A673 (cell line): ENCODE data around the gene RRAGB. TPM values are rescaled to one million over a fixed set of nuclear protein-coding genes. Genes with fewer than 3 reads are reported as not detected.

Experiments used
- BruUV-seq: library from RNA; stranded (reverse); fragments of 400-500 nt; replicated peaks from 2 replicates; lab custom pipeline; 2021; lab: Mats Ljungman, UMichigan
- CTCF ChIA-PET: fragments of 300-600 bp; sonication (Branson Sonifier 250); formaldehyde crosslinking; loops from one replicate; lab custom pipeline; 2022; ENCODE audit warnings: antibody characterized with exemption; lab: Charles Lee
- POLR2A ChIA-PET: fragments of 300-600 bp; sonication (Branson Sonifier 250); formaldehyde crosslinking; loops from one replicate; lab custom pipeline; 2022; ENCODE audit warnings: antibody characterized with exemption; ENCODE audit not compliant: low non-redundant PET; lab: Charles Lee
- DNase-seq: peaks from one replicate; pipeline ENCODE4 v3.0.0-alpha.2; 2015; ENCODE audit warnings: low spot score
- H3K27ac ChIP-seq: fragments of 200-600 bp; sonication (generic); 2 replicates; pipeline ENCODE4 v1.5.1; 2016; ENCODE audit warnings: mixed run types, low read depth, mild to moderate bottlenecking, mixed read lengths, antibody characterized with exemption, low read length; ENCODE audit not compliant: poor library complexity, severe bottlenecking
- H3K27me3 ChIP-seq: fragments of 200-600 bp; sonication (generic); replicated peaks from 2 replicates; pipeline ENCODE4 v1.6.1; 2017; ENCODE audit warnings: mixed run types, low read depth, mild to moderate bottlenecking, mixed read lengths, antibody characterized with exemption, low read length; ENCODE audit not compliant: insufficient read depth, poor library complexity
- H3K36me3 ChIP-seq: fragments of 200-600 bp; sonication (generic); 2 replicates; pipeline ENCODE4 v1.6.1; 2016; ENCODE audit warnings: mixed run types, mild to moderate bottlenecking, mixed read lengths, antibody characterized with exemption, low read length; ENCODE audit not compliant: insufficient read depth, poor library complexity, severe bottlenecking
- H3K4me1 ChIP-seq: fragments of 200-600 bp; sonication (generic); 2 replicates; pipeline ENCODE4 v1.6.1; 2017; ENCODE audit warnings: mixed run types, mild to moderate bottlenecking, mixed read lengths, antibody characterized with exemption, low read length; ENCODE audit not compliant: insufficient read depth, poor library complexity, severe bottlenecking
- H3K4me3 ChIP-seq: fragments of 200-600 bp; sonication (generic); 2 replicates; pipeline ENCODE4 v1.5.1; 2016; ENCODE audit warnings: low read depth, mixed run types, mild to moderate bottlenecking, mixed read lengths, low read length; ENCODE audit not compliant: poor library complexity, severe bottlenecking
- H3K9me3 ChIP-seq: fragments of 200-600 bp; sonication (generic); 2 replicates; pipeline ENCODE4 v1.6.1; 2016; ENCODE audit warnings: mixed run types, low read depth, mild to moderate bottlenecking, mixed read lengths, antibody characterized with exemption, low read length; ENCODE audit not compliant: poor library complexity, severe bottlenecking
- EZH2 ChIP-seq: fragments of 200-600 bp; sonication (generic); IDR thresholded peaks from 2 replicates; pipeline ENCODE4 v1.6.1; 2017; ENCODE audit warnings: borderline replicate concordance, low read depth, mild to moderate bottlenecking, mixed read lengths, antibody characterized with exemption, low read length; ENCODE audit not compliant: poor library complexity, severe bottlenecking
- intact Hi-C: fragments of 100-400 bp; cut with micrococcal nuclease; formaldehyde crosslinking; loops from one replicate; pipeline ENCODE4 v1.10.0; 2022; ENCODE audit not compliant: unreplicated experiment
- total RNA-seq: library from RNA; stranded (reverse); gene quantifications from 2 replicates; pipeline ENCODE4 v1.2.3, GENCODE V29; 2021
- TF ChIP-seq, protein P1 (sequence below): fragments of 300-800, 200-600 bp; sonication (generic); conservative IDR thresholded peaks from 2 replicates; pipeline ENCODE4 v1.5.1; 2017; ENCODE audit warnings: low read depth, mild to moderate bottlenecking, antibody characterized with exemption, low read length, moderate library complexity, mixed read lengths

The RRAGB gene
- total RNA-seq, 1 experiment from 2014 or later, result 15.7 TPM

DNA sequence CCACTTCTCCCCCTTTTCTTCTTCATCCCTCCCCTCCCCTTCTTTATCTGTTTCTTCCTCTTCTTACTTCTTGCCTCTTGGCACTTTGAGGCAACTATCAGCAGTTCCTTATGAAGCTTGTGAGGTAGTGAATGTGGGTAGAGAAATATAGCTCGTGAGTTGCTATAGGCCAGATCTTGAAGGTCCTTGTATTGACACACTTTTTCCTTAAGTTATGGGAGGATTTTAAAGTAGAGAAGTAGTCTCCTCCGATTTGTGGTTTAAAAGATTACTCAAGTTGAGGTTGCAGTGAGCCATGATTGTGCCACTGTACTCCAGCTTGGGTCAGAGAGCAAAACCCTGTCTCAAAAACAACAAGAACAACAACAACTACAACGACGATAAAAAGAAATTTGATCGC, 3.4 kb upstream of the RRAGB start:
- TF ChIP-seq, protein P1, sequence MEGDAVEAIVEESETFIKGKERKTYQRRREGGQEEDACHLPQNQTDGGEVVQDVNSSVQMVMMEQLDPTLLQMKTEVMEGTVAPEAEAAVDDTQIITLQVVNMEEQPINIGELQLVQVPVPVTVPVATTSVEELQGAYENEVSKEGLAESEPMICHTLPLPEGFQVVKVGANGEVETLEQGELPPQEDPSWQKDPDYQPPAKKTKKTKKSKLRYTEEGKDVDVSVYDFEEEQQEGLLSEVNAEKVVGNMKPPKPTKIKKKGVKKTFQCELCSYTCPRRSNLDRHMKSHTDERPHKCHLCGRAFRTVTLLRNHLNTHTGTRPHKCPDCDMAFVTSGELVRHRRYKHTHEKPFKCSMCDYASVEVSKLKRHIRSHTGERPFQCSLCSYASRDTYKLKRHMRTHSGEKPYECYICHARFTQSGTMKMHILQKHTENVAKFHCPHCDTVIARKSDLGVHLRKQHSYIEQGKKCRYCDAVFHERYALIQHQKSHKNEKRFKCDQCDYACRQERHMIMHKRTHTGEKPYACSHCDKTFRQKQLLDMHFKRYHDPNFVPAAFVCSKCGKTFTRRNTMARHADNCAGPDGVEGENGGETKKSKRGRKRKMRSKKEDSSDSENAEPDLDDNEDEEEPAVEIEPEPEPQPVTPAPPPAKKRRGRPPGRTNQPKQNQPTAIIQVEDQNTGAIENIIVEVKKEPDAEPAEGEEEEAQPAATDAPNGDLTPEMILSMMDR, result no peak
- TF ChIP-seq EZH2, result no peak
- Histone ChIP-seq H3K9me3 (peaks cover 10% of the 10 kb centered on the region), H3K4me3 (no peak overlapping the region), H3K27ac (no peak overlapping the region), H3K27me3 (no peaks in the 10 kb centered on the region), H3K36me3 (no peaks in the 10 kb centered on the region), H3K4me1 (peaks cover 5% of the 10 kb centered on the region)
- BruUV-seq, result no TSS peak
- CTCF ChIA-PET, result no interaction called here
- POLR2A ChIA-PET, result no interaction called here
- intact Hi-C loops, result no loop called here
- DNase-seq, result no peak

DNA sequence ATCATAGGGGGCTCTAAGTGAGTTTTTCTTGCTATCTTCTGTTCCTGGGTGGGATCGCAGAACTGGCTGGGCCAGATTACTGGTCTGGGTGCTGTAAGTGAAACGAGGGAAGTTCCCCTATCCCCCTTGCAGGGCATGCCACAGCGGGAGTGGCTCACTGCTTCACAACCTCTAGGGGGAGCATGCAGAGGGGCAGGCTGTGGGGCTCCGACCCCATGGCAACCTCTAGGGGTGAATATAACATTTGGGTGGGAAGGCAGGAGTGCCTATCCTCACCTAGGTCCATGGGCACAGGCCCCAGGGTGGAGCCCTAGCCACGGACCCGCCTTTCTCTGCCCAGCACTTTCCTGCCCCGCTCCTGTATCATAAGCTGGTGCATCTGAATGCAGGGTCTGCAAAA, 1.7 kb upstream of the RRAGB start:
- CTCF ChIA-PET, result no interaction called here
- no peak for TF ChIP-seq EZH2
- H3K4me1 ChIP-seq, result peaks cover 5% of the 10 kb centered on the region
- H3K27me3 ChIP-seq, result no peaks in the 10 kb centered on the region
- no TSS peak for BruUV-seq
- intact Hi-C loops, result loop anchor here (5.0 kb wide), 1 partner anchor 846 kb away; the partner anchor contains the start of gene UBQLN2
- H3K27ac ChIP-seq, result no peak overlapping the region
- no peak overlapping the region for H3K4me3 ChIP-seq
- DNase-seq, result no peak
- no peaks in the 10 kb centered on the region for H3K9me3 ChIP-seq
- POLR2A ChIA-PET, result no interaction called here
- no peaks in the 10 kb centered on the region for H3K36me3 ChIP-seq

DNA sequence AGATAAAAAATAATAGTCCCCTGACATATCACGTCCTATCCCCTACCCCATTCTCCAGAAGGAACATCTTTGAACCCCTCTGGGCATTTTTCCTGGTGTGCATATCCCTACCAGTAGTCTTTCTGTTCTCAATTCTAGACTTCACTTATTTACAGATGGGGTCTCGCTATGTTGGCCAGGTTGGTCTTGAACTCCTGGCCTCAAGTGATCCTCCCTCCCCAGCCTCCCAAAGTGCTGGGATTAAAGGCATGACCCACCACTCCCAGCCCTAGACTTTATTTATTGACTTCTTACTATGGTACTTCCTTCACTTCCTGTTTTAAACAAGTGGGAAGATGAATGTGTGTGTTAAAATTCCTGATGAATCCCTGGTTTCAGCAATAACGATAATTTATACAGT, 612 bp upstream of the RRAGB start:
- Histone ChIP-seq H3K4me1 (peaks cover 5% of the 10 kb centered on the region), H3K27me3 (no peaks in the 10 kb centered on the region), H3K36me3 (no peaks in the 10 kb centered on the region), H3K4me3 (peak overlapping the region; percentile 65), H3K27ac (no peak overlapping the region), H3K9me3 (no peaks in the 10 kb centered on the region)
- TF ChIP-seq, protein P1, result no peak
- no peak for TF ChIP-seq EZH2
- BruUV-seq, result no TSS peak
- no peak for DNase-seq
- CTCF ChIA-PET, result no interaction called here
- intact Hi-C loops, result loop anchor here (5.0 kb wide), 1 partner anchor 845 kb away; the partner anchor contains the start of gene UBQLN2
- POLR2A ChIA-PET, result no interaction called here

DNA sequence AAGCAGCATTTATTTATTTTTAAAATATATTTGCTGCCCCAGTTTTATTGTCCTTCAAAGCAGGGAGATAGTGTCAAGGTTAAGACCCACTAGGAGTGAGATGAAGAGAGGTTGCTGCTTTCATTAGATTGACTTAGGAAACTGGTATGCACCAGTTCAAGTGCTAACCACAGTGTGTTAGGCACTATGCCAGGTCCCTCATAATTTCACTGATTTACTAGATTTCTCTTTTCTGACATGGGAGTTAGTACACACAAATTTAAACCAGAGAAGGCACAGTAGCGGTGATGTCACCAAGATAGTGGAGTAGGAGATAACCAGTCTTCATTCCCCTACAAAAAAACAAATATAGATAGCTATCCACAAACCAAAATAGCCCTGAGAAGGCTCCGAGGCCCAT, 14.3 kb downstream of the RRAGB start:
- intact Hi-C loops, result no loop called here
- ChIA-PET POLR2A (interaction anchor here (0.7 kb wide), 1 partner anchor 1368 kb away, joined by 4 read pairs; no protein-coding TSS in a partner anchor), CTCF (no interaction called here)
- TF ChIP-seq EZH2, result no peak
- TF ChIP-seq, protein P1, result no peak
- Histone ChIP-seq H3K27ac (no peak overlapping the region), H3K4me3 (no peak overlapping the region), H3K9me3 (no peaks in the 10 kb centered on the region), H3K36me3 (peaks cover 6% of the 10 kb centered on the region), H3K4me1 (no peaks in the 10 kb centered on the region), H3K27me3 (no peaks in the 10 kb centered on the region)
- no TSS peak for BruUV-seq
- DNase-seq, result no peak
